Spinal cord (tissue), 10 donors: ENCODE measurements around the gene OR5B21. TPM values are rescaled to one million over a fixed set of nuclear protein-coding genes. Genes with fewer than 3 reads are reported as not detected.

Experiments
- DNase-seq, 6 donors: peaks; one replicate each; pipeline versions ENCODE4 v3.0.0 to v3.0.0-alpha.2; 2013 to 2015; ENCODE audit warnings: low spot score in 6 of 6, low read depth in 4 of 6
- H3K27ac ChIP-seq: one replicate; pipeline ENCODE4 v1.5.1; 2013; ENCODE audit warnings: low read depth, low read length, control low read depth
- H3K27me3 ChIP-seq: one replicate; pipeline ENCODE4 v1.6.1; 2013; ENCODE audit warnings: low read length; ENCODE audit not compliant: control insufficient read depth, insufficient read depth
- H3K36me3 ChIP-seq: one replicate; pipeline ENCODE4 v1.6.1; 2013; ENCODE audit warnings: low read length; ENCODE audit not compliant: control insufficient read depth, insufficient read depth
- H3K4me1 ChIP-seq: one replicate; pipeline ENCODE4 v1.6.1; 2013; ENCODE audit warnings: low read length; ENCODE audit not compliant: control insufficient read depth, insufficient read depth
- H3K4me3 ChIP-seq: one replicate; pipeline ENCODE4 v1.5.1; 2013; ENCODE audit warnings: low read depth, low read length, control low read depth
- H3K9me3 ChIP-seq: one replicate; pipeline ENCODE4 v1.6.1; 2013; ENCODE audit warnings: low read length; ENCODE audit not compliant: control insufficient read depth, insufficient read depth
- WGBS: methylation state at CpG from one replicate; pipeline ENCODE4 v1.1.5; 2013; ENCODE audit warnings: missing lambda C conversion rate; ENCODE audit not compliant: insufficient coverage; 5-methylcytosine and 5-hydroxymethylcytosine counted together
- polyA plus RNA-seq, 2 donors: library from polyadenylated mRNA; unstranded; fragments of 120-200 nt; gene quantifications; one replicate each; pipeline ENCODE4 v1.2.1, GENCODE V29; 2013; ENCODE audit not compliant: insufficient read length in 2 of 2
- total RNA-seq, 2 donors: library from RNA; depleted of rRNA in 1 of 2; stranded (reverse); fragments of 120-200 nt in 1 of 2; fragments of >200 nt in 1 of 2; gene quantifications; one replicate each; pipeline versions ENCODE4 v1.2.3 to v1.2.4, GENCODE V29; 2013 to 2014
- donor health status: healthy.

Gene OR5B21
- total and polyA plus RNA-seq, 4 donors, result not detected

DNA sequence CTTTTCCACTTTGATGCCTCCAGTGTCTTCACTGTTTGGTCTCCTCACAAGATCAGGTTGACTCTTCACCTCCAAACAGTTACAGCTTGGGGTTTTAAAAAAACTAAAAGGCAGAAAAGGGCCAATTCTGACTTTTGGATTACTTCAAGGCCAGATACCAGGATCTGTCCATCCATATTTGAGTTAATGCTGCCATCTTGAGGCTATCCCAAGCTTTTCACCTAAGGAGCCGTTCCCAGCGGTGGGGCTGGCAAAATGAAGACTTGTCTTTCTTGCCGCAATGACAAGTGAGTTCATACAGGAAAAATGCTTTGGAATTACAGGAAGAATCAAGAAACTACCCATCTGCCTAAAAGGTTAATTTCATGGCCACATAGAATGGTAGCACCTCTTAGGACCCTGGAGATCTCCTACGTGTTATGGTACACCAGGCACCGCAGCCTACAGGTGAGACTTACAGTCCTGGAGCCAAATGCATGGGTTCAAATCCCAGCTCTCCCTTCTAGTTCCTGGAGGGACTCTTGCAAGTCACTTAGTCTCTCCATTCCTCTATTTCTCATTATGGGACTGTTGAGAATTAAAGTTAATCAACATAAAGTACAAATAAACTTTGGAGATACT, 6.0 kb upstream of the OR5B21 start:
- Histone ChIP-seq H3K4me1 (no peaks in the 10 kb centered on the region), H3K27me3 (no peaks in the 10 kb centered on the region), H3K4me3 (no peak overlapping the region), H3K36me3 (no peaks in the 10 kb centered on the region), H3K27ac (no peak overlapping the region), H3K9me3 (no peaks in the 10 kb centered on the region)
- 30% methylated on average over 5 of the region's 5 CpGs for WGBS
- DNase-seq, result peak in 5 of 6 donors; percentile 30 to 91 (median 59)

DNA sequence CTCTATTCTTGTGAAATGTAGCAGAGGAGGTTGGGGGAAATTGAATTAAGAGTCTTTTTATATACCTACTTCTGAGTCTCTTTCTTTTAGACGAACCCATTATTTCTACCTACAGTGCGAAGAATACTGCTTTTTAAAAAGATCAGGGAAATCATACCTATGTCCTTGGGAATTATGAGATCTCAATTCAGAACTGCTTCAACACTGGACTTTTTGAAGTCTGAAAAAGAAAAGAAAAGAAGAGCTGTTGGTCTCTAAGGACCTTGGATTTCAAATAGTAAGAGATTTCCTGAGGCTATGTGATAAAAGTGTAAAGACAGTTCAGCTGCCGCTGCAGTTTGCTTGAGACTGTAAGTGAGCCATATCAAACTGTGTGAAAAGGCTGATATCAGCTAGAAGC, 3.7 kb upstream of the OR5B21 start:
- DNase-seq, result peak in 1 of 6 donors; percentile 16
- WGBS, result 80% methylated on average over 1 of the region's 3 CpGs
- H3K27me3 ChIP-seq, result no peaks in the 10 kb centered on the region
- H3K36me3 ChIP-seq, result no peaks in the 10 kb centered on the region
- H3K4me3 ChIP-seq, result no peak overlapping the region
- H3K9me3 ChIP-seq, result no peaks in the 10 kb centered on the region
- no peak overlapping the region for H3K27ac ChIP-seq
- H3K4me1 ChIP-seq, result no peaks in the 10 kb centered on the region

DNA sequence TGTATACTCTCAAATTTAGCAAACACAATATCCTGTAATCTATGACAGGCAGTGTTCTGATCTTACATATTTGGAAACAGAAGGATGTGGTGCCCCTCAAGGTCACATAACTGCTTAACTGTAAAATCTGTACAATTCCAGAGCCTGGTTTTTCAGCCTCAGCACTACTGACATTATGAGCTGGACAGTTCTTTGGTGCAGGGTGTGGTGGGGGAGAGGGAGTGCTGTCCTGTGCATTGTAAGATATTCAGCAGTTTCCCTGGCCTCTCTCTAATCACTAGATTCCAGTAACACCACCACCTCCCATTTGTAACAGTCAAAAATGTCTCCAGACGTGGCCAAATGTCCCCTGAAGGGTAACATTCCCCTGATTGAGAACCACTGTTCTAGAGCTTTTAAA, 1.8 kb upstream of the OR5B21 start:
- no CpG with 5 or more reads among the region's 1 CpG for WGBS
- Histone ChIP-seq H3K4me3 (no peak overlapping the region), H3K27me3 (no peaks in the 10 kb centered on the region), H3K4me1 (no peaks in the 10 kb centered on the region), H3K36me3 (no peaks in the 10 kb centered on the region), H3K27ac (no peak overlapping the region), H3K9me3 (no peaks in the 10 kb centered on the region)
- DNase-seq, result no peak

DNA sequence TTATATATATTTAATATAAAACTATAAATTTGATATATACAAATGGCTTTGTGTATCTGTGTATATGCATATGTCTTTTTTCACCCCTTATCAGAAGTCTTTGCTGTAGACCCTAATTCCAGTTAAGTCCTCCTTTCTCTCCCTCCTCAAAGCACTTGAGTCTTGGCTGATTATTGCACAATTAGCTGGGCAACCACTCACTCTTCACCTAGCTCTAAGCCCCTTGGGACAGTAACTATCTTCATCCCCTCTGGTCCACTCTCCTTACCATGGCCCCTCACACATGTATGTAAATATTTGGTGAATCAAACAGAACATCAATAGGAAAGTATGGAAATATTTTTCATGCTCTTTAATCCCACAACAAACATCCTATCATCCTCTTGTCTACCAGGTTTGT, 909 bp upstream of the OR5B21 start:
- H3K27me3 ChIP-seq, result no peaks in the 10 kb centered on the region
- H3K36me3 ChIP-seq, result no peaks in the 10 kb centered on the region
- H3K27ac ChIP-seq, result no peak overlapping the region
- no peak overlapping the region for H3K4me3 ChIP-seq
- DNase-seq, result no peak
- H3K9me3 ChIP-seq, result no peaks in the 10 kb centered on the region
- no peaks in the 10 kb centered on the region for H3K4me1 ChIP-seq

DNA sequence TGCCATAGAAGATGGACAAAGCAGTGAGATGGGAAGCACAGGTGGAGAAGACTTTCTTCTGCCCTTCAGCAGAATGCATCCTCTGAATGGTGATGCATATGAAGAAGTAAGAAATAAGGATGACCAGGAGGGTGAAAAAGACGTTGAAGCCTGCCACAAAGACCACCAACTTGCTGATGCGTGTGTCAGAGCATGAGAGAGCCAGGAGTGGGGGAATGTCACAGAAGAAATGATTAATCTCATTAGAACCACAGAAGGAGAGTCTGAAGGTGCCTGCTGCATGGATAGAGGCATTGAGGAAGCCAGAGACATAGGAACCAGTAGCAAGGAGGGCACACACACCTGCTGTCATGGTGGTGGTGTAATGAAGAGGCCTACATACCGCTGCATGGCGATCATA, 550 bp downstream of the OR5B21 start:
- WGBS, result 74% methylated on average over 4 of the region's 4 CpGs
- Histone ChIP-seq H3K4me1 (no peaks in the 10 kb centered on the region), H3K27me3 (no peaks in the 10 kb centered on the region), H3K36me3 (no peaks in the 10 kb centered on the region), H3K9me3 (no peaks in the 10 kb centered on the region), H3K4me3 (no peak overlapping the region), H3K27ac (no peak overlapping the region)
- no peak for DNase-seq

DNA sequence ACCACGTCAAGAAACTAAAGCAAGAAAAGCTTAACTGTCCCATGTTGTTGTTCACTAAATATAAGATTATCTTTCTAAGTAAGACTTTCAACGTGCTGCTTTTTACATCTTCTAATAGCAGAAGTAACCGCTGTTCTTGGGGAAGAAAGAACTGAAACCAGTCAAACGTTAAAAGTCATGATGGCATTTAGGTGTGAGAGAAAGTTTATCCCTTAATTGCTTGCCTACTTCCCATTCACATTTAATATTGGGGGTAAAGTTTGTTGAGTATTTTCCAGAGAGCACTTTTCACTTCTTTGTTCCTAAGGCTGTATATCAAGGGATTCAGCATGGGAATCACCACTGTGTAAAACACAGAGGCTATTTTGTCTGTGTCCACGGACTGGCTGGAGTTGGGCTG, 970 bp downstream of the OR5B21 start:
- Histone ChIP-seq H3K27me3 (no peaks in the 10 kb centered on the region), H3K4me1 (no peaks in the 10 kb centered on the region), H3K36me3 (no peaks in the 10 kb centered on the region), H3K4me3 (no peak overlapping the region), H3K27ac (no peak overlapping the region), H3K9me3 (no peaks in the 10 kb centered on the region)
- 77% methylated on average over 1 of the region's 5 CpGs for whole genome bisulfite sequencing
- DNase-seq, result no peak

DNA sequence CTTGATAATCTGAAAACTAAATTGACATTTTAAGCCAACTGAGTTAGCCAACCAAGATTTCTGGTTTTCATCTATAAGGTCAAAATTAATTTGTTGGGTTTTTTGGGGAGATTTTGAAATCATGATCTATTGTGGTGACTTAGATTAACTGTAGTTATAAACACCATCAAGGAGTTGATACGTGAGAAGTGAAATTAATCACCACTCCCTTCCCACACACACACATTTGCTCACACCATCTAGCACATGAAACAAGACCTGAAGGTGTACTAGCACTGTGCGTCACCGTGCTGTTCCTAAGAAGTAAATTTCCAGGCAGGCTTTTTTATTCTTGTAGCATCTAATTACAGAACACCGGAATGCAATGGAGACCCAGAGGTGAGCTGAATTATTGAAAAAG, 2.1 kb downstream of the OR5B21 start:
- DNase-seq, result no peak
- H3K27ac ChIP-seq, result no peak overlapping the region
- no peaks in the 10 kb centered on the region for H3K27me3 ChIP-seq
- H3K36me3 ChIP-seq, result no peaks in the 10 kb centered on the region
- no CpG with 5 or more reads among the region's 4 CpGs for WGBS
- H3K4me1 ChIP-seq, result no peaks in the 10 kb centered on the region
- H3K4me3 ChIP-seq, result no peak overlapping the region
- no peaks in the 10 kb centered on the region for H3K9me3 ChIP-seq

DNA sequence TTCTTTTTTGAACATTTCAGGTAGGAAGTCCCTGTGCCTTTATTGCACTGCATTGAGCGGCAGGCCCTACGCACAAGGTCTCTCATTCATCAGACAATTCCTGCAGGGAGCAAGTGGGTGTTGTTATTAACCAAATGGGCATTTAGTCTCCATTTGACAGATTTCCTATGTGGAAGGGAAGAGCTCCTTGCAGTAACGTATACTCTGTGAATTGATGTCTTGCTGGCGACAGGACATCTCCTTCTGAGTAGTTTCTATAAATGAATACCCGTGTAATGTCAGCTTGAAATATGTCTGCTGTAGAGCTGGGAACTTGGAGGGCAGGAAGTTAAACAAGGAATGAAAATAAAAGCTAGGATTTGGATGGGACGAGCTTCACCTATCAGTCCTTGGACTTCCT, 3.7 kb downstream of the OR5B21 start:
- DNase-seq, result peak in 1 of 6 donors; percentile 32
- Histone ChIP-seq H3K36me3 (no peaks in the 10 kb centered on the region), H3K4me1 (no peaks in the 10 kb centered on the region), H3K9me3 (no peaks in the 10 kb centered on the region), H3K4me3 (no peak overlapping the region), H3K27ac (no peak overlapping the region), H3K27me3 (no peaks in the 10 kb centered on the region)
- 67% methylated on average over 3 of the region's 6 CpGs for WGBS

DNA sequence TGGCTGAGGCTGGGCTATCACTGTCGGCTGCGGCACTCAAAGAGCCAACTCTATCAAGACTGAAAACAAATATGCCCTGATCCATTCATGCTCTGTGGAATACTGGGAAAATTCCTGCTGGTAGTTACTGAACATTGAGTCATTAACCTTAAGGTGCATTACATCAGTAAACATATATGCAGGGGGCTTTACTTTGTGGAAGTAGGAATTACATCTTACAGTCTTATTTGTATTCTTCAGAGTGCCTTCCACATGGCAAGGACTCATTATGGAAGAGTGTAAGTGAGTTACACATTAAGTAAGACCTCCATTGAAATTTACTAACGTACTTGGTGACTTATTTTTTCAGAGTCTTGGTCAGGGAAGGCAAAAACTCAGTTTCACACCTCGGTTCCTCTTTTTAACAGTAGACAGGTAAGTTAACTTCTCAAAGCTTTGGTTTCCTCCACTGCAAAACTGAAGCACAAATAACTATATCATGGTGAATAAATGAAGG, 4.5 kb downstream of the OR5B21 start:
- H3K36me3 ChIP-seq, result no peaks in the 10 kb centered on the region
- no peak for DNase-seq
- no peak overlapping the region for H3K4me3 ChIP-seq
- no peaks in the 10 kb centered on the region for H3K27me3 ChIP-seq
- H3K4me1 ChIP-seq, result no peaks in the 10 kb centered on the region
- no peaks in the 10 kb centered on the region for H3K9me3 ChIP-seq
- no peak overlapping the region for H3K27ac ChIP-seq
- no CpG with 5 or more reads among the region's 4 CpGs for WGBS

DNA sequence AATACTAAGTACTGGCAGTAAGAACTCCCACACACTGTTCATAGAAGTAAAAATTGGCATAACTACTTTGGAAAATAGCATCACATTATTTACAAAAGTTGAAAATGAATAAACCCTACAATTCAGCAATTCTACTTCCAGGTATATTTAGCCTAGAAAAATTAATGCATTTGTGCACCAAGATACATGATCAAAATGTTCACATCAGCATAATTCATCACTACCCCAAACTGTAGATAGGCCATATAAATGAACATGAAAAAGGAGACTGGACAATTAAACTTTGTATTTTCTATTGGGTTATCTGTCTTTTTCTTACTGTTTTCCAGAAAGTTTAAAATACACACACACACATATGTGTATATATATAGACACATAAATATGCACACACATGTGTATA, 5.9 kb downstream of the OR5B21 start:
- H3K9me3 ChIP-seq, result no peaks in the 10 kb centered on the region
- no peak for DNase-seq

More for the DNA sequence above, 5.9 kb downstream of the OR5B21 start:
- H3K4me3 ChIP-seq, result no peak overlapping the region
- H3K27ac ChIP-seq, result no peak overlapping the region
- H3K36me3 ChIP-seq, result no peaks in the 10 kb centered on the region
- H3K4me1 ChIP-seq, result no peaks in the 10 kb centered on the region
- H3K27me3 ChIP-seq, result no peaks in the 10 kb centered on the region
